Lung (tissue), 12 donors: ENCODE results near the gene SUGCT. TPM values are rescaled to one million over a fixed set of nuclear protein-coding genes. Genes with fewer than 3 reads are reported as not detected.

Source experiments
- ATAC-seq: fragments of 200-7000 bp; cut with Tn5 transposase; one replicate; pipeline ENCODE4 v1.9.1; 2020; ENCODE audit warnings: moderate number of reproducible peaks; ENCODE audit not compliant: insufficient read depth, low FRiP score
- DNase-seq, 3 donors: peaks; one replicate each; pipeline ENCODE4 v3.0.0-alpha.2; 2013 to 2017
- H3K27ac ChIP-seq, 2 donors: one replicate each; pipeline ENCODE4 v1.5.1; 2013; ENCODE audit warnings: mild to moderate bottlenecking in 2 of 2, moderate library complexity in 2 of 2, control low read depth in 1 of 2, inconsistent platforms in 1 of 2, low read depth in 1 of 2, low read length in 1 of 2
- H3K27me3 ChIP-seq, 3 donors: one replicate each; pipeline ENCODE4 v1.5.1; 2013; ENCODE audit warnings: low read length in 2 of 3; ENCODE audit not compliant: control insufficient read depth in 3 of 3, insufficient read depth in 3 of 3
- H3K36me3 ChIP-seq, 4 donors: one replicate each; pipeline ENCODE4 v1.5.1; 2013; ENCODE audit warnings: low read length in 4 of 4, mild to moderate bottlenecking in 1 of 4, moderate library complexity in 1 of 4; ENCODE audit not compliant: control insufficient read depth in 4 of 4, insufficient read depth in 4 of 4
- H3K4me1 ChIP-seq, 5 donors: one replicate each; pipeline ENCODE4 v1.5.1; 2013; ENCODE audit warnings: low read length in 5 of 5, mild to moderate bottlenecking in 2 of 5, moderate library complexity in 1 of 5; ENCODE audit not compliant: control insufficient read depth in 5 of 5, insufficient read depth in 5 of 5
- H3K4me3 ChIP-seq: one replicate; pipeline ENCODE4 v1.5.1; 2013; ENCODE audit warnings: mild to moderate bottlenecking, control low read depth, moderate library complexity
- H3K9ac ChIP-seq, 2 donors: one replicate each; pipeline ENCODE4 v1.5.1; 2013; ENCODE audit warnings: low read length in 2 of 2, control low read depth in 1 of 2; ENCODE audit not compliant: insufficient read depth in 1 of 2
- H3K9me3 ChIP-seq, 4 donors: one replicate each; pipeline ENCODE4 v1.5.1; 2013; ENCODE audit warnings: low read length in 3 of 4, mild to moderate bottlenecking in 1 of 4, moderate library complexity in 1 of 4; ENCODE audit not compliant: control insufficient read depth in 4 of 4, insufficient read depth in 3 of 4
- CTCF ChIP-seq: IDR thresholded peaks from 2 replicates; pipeline ENCODE4 v1.5.1; 2012; ENCODE audit warnings: mild to moderate bottlenecking; ENCODE audit errors: control extremely low read depth, extremely low read depth
- WGBS, 2 donors: extraction: QIAGEN DNeasy Blood & Tissue Kit; methylation state at CpG; one replicate each; pipeline ENCODE4 v1.1.7; 2013; 5-methylcytosine and 5-hydroxymethylcytosine counted together
- polyA plus RNA-seq, 2 donors: library from polyadenylated mRNA; stranded (reverse); fragments of 200-250 nt; gene quantifications; one replicate each; pipeline ENCODE4 v1.2.1, GENCODE V29; 2013
- total RNA-seq, 2 donors: library from RNA; depleted of rRNA in 1 of 2; stranded (reverse); fragments of >200 nt in 1 of 2; gene quantifications; one replicate each; pipeline ENCODE4 v1.2.1, GENCODE V29; 2014 to 2021
- donor health status: control.
- donor health status: control.
- donor health status: Bipolar disorder and iron deficiency.
- donor health status: healthy.
- donor health status: DM: yes; HTN: yes; CAD: no.

SUGCT gene
- total and polyA plus RNA-seq, 4 donors: 0.23 to 4.2 (median 1.8) TPM

GRCh38 chr7:40374575-40374974 is 239.8 kb downstream of the SUGCT start:
- DNase-seq: no peak
- Histone ChIP-seq H3K27me3 (no peaks in the 10 kb centered on the region), H3K9ac (no peak overlapping the region), H3K4me1 (peaks cover 0 to 13% (median 0%) of the 10 kb centered on the region in 5 donors), H3K36me3 (no peaks in the 10 kb centered on the region), H3K9me3 (peaks cover 0 to 2% (median under 1%) of the 10 kb centered on the region in 4 donors), H3K4me3 (no peak overlapping the region), H3K27ac (no peak overlapping the region)
- TF ChIP-seq CTCF: no peak
- 91 to 96% methylated on average over 2 of the region's 2 CpGs for WGBS, 2 donors
- no peak for ATAC-seq

GRCh38 chr7:40380111-40380510 is 245.3 kb downstream of the SUGCT start:
- no peak for DNase-seq
- no peak overlapping the region for H3K4me3 ChIP-seq
- H3K36me3 ChIP-seq: no peaks in the 10 kb centered on the region
- peaks cover 0 to 4% (median under 1%) of the 10 kb centered on the region in 4 donors for H3K9me3 ChIP-seq
- H3K4me1 ChIP-seq: no peaks in the 10 kb centered on the region
- TF ChIP-seq CTCF: no peak
- H3K27me3 ChIP-seq: no peaks in the 10 kb centered on the region
- no peak for ATAC-seq
- H3K9ac ChIP-seq: no peak overlapping the region
- WGBS, 2 donors: 94 to 96% methylated on average over 4 of the region's 4 CpGs
- H3K27ac ChIP-seq: no peak overlapping the region

GRCh38 chr7:40382145-40382544 is 247.3 kb downstream of the SUGCT start:
- no peak for DNase-seq
- Histone ChIP-seq H3K27me3 (no peaks in the 10 kb centered on the region), H3K27ac (no peak overlapping the region), H3K36me3 (no peaks in the 10 kb centered on the region), H3K4me3 (no peak overlapping the region), H3K9ac (no peak overlapping the region), H3K4me1 (no peaks in the 10 kb centered on the region), H3K9me3 (peaks cover 0 to 4% (median under 1%) of the 10 kb centered on the region in 4 donors)
- 37 to 54% methylated on average over 1 of the region's 1 CpG for WGBS, 2 donors
- ATAC-seq: no peak
- TF ChIP-seq CTCF: no peak

GRCh38 chr7:40393660-40394059 is 258.9 kb downstream of the SUGCT start:
- no peak for TF ChIP-seq CTCF
- Histone ChIP-seq H3K36me3 (no peaks in the 10 kb centered on the region), H3K27ac (no peak overlapping the region), H3K4me3 (no peak overlapping the region), H3K4me1 (no peaks in the 10 kb centered on the region), H3K9me3 (no peaks in the 10 kb centered on the region), H3K9ac (no peak overlapping the region), H3K27me3 (no peaks in the 10 kb centered on the region)
- ATAC-seq: no peak
- DNase-seq: no peak
- WGBS, 2 donors: 75 to 84% methylated on average over 3 of the region's 3 CpGs
